ENCODE measurements around the gene ETNK2. TPM values are rescaled to one million over a fixed set of nuclear protein-coding genes. Genes with fewer than 3 reads are reported as not detected.

The ETNK2 gene, protein sequence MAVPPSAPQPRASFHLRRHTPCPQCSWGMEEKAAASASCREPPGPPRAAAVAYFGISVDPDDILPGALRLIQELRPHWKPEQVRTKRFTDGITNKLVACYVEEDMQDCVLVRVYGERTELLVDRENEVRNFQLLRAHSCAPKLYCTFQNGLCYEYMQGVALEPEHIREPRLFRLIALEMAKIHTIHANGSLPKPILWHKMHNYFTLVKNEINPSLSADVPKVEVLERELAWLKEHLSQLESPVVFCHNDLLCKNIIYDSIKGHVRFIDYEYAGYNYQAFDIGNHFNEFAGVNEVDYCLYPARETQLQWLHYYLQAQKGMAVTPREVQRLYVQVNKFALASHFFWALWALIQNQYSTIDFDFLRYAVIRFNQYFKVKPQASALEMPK
- 8.8 TPM for polyA plus RNA-seq (2013, experiment 1 of 2)
- polyA plus RNA-seq (2013, experiment 2 of 2) = 8.4 TPM

DNA sequence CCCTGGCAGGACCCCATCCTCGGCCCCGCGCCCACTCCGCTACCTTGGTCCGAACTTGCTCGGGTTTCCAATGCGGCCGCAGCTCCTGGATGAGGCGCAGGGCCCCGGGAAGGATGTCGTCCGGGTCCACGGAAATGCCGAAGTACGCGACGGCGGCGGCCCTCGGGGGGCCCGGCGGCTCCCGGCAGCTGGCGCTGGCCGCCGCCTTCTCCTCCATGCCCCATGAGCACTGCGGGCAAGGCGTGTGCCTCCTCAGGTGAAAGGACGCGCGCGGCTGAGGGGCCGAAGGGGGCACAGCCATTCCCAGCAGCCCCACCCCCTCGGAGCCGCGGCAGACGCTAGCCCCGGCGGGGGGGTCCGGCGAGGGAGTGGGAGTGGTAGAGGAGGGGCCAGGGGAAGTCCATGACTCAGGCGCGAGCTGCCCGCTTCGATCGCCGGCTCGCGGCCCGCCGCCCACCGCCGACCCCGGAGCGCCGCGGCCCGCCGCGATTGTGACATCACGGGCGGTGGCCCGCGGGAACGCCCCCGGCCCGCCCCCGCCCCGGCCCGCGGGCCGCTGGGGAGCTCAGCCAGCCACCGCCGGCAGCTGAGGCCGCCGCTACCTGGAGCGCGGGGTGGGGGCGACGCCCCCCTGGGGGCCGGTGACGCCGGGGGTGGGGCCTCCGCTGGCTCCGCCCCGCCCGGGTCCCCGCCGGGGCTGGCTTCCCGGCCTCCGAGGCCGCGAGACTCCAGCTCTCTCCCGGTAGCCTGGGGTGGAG is at the start of gene ETNK2:
Gene ETNK2 (minus strand): TSS at position 493 of the 758 bp plus-strand sequence. CDS start 192 bp downstream, at position 301.
- Histone ChIP-seq H2BK120ac (ENCODE audit: low read depth, low read length) (peak within 1 kb of the TSS; percentile 77), H3K27ac (replicated peaks; ENCODE audit: low read length) (no peak within 1 kb of the TSS), H3K23ac (ENCODE audit: low read depth, low read length, poor library complexity) (peak within 1 kb of the TSS; percentile 98), H3K36me3 (replicated peaks in 1 of 2; ENCODE audit: control insufficient read depth in 2 of 2, insufficient read depth in 2 of 2, low read length in 2 of 2) (no peaks in the 10 kb centered on the region), H3K4me1 (ENCODE audit: control insufficient read depth in 2 of 2, insufficient read depth in 1 of 2, low read depth in 1 of 2, low read length in 2 of 2) (peaks cover 14 to 17% of the 10 kb centered on the region in 2 donors), H3K27me3 (ENCODE audit: control insufficient read depth in 3 of 3, insufficient read depth in 3 of 3, low read depth in 1 of 3, low read length in 3 of 3) (peaks cover 0 to 24% (median 10%) of the 10 kb centered on the region in 3 experiments), H3K9me3 (replicated peaks in 1 of 2; ENCODE audit: control insufficient read depth in 2 of 2, insufficient read depth in 1 of 2, low read depth in 1 of 2, low read length in 2 of 2) (peaks cover 0 to 1% of the 10 kb centered on the region in 2 donors), H3K79me1 (ENCODE audit: low read depth, low read length) (peaks cover 3% of the 10 kb centered on the region), H2BK12ac (ENCODE audit: low read length) (peak within 1 kb of the TSS; percentile 95), H2AK5ac (ENCODE audit: low read depth, low read length) (peak within 1 kb of the TSS; percentile 48), H3K4me2 (ENCODE audit: insufficient read depth, low read length, poor library complexity, severe bottlenecking) (peak within 1 kb of the TSS; percentile 94), H2AFZ (ENCODE audit: low read length) (peak within 1 kb of the TSS; percentile 98), H3K18ac (ENCODE audit: low read length) (peak within 1 kb of the TSS; percentile 97), H3K4ac (ENCODE audit: low read length) (peak within 1 kb of the TSS; percentile 4), H3K9ac (ENCODE audit: low read depth, low read length, poor library complexity) (peak within 1 kb of the TSS; percentile 94), H3K14ac (ENCODE audit: low read length) (peak within 1 kb of the TSS; percentile 79), H3K4me3 (ENCODE audit: low read length in 2 of 2) (peak within 1 kb of the TSS; percentile 58 to 87), H4K91ac (ENCODE audit: low read depth, low read length, poor library complexity) (no peak within 1 kb of the TSS), H4K8ac (ENCODE audit: low read depth, low read length) (no peak within 1 kb of the TSS), H2BK5ac (ENCODE audit: low read length) (peak within 1 kb of the TSS; percentile 41), H2BK15ac (ENCODE audit: low read length) (peak within 1 kb of the TSS; percentile 34)
- no CpG with 5 or more reads among the region's 94 CpGs for WGBS, 2 donors (ENCODE audit: extremely low coverage in 2 of 2, insufficient read length in 2 of 2, insufficient replicate concordance in 1 of 2)
- peak; percentile 47 for DNase-seq (ENCODE audit: low spot score)

DNA sequence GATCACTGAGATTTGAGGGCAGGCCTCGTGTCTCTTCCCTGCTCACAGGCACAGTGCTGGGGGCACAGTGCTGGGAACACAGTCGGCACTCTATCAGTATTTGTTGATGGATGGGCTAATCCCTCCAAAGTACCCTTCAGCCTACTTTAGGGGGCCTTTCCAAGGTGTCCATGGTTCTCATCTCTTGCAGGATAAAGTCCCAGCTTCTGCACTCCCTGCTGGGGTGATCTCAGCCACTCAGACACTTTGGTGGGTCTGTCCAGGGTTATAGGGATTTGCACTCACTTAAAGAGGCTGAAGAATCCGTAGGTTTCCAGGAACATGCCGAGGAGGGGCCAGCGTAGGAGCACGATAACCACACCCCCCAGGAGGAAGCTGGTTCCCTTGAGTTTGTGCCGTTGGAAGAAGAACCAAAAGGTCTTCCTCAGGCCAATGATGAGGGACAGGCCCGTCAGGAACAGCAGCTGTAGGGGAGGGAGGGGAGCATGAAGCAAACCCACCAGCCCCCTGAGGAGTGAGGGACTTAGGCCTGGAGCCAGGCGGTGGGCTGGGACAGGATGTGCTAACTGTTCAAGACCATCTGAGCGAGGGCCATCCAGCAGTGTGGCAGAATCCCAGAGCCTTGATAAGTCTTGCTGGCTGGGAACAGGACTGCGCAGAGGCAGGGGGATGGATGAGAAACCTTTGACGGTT is 49.6 kb upstream of the ETNK2 start:
- Histone ChIP-seq H3K27me3 (ENCODE audit: control insufficient read depth in 3 of 3, insufficient read depth in 3 of 3, low read depth in 1 of 3, low read length in 3 of 3) (peaks cover 0 to 87% (median 0%) of the 10 kb centered on the region in 3 experiments), H3K27ac (replicated peaks; ENCODE audit: low read length) (no peak overlapping the region), H3K4me2 (ENCODE audit: insufficient read depth, low read length, poor library complexity, severe bottlenecking) (no peak overlapping the region), H3K23ac (ENCODE audit: low read depth, low read length, poor library complexity) (no peak overlapping the region), H2BK5ac (ENCODE audit: low read length) (no peak overlapping the region), H2BK12ac (ENCODE audit: low read length) (no peak overlapping the region), H3K4me1 (ENCODE audit: control insufficient read depth in 2 of 2, insufficient read depth in 1 of 2, low read depth in 1 of 2, low read length in 2 of 2) (peaks cover 0 to 2% of the 10 kb centered on the region in 2 donors), H2BK120ac (ENCODE audit: low read depth, low read length) (no peak overlapping the region), H3K14ac (ENCODE audit: low read length) (no peak overlapping the region), H3K4ac (ENCODE audit: low read length) (no peak overlapping the region), H3K18ac (ENCODE audit: low read length) (no peak overlapping the region), H4K91ac (ENCODE audit: low read depth, low read length, poor library complexity) (no peak overlapping the region), H2AFZ (ENCODE audit: low read length) (no peak overlapping the region), H3K9me3 (replicated peaks in 1 of 2; ENCODE audit: control insufficient read depth in 2 of 2, insufficient read depth in 1 of 2, low read depth in 1 of 2, low read length in 2 of 2) (no peaks in the 10 kb centered on the region), H4K8ac (ENCODE audit: low read depth, low read length) (no peak overlapping the region), H3K36me3 (replicated peaks in 1 of 2; ENCODE audit: control insufficient read depth in 2 of 2, insufficient read depth in 2 of 2, low read length in 2 of 2) (no peaks in the 10 kb centered on the region), H2BK15ac (ENCODE audit: low read length) (no peak overlapping the region), H2AK5ac (ENCODE audit: low read depth, low read length) (no peak overlapping the region), H3K9ac (ENCODE audit: low read depth, low read length, poor library complexity) (no peak overlapping the region), H3K4me3 (ENCODE audit: low read length in 2 of 2) (no peak overlapping the region), H3K79me1 (ENCODE audit: low read depth, low read length) (no peaks in the 10 kb centered on the region)
- no peak for DNase-seq (ENCODE audit: low spot score)
- WGBS, 2 donors (ENCODE audit: extremely low coverage in 2 of 2, insufficient read length in 2 of 2, insufficient replicate concordance in 1 of 2) = no CpG with 5 or more reads among the region's 12 CpGs

- H3K27ac ChIP-seq (replicated peaks; ENCODE audit: low read length) = no peak overlapping the region
- H3K4me3 ChIP-seq (ENCODE audit: low read length in 2 of 2) = no peak overlapping the region
- H3K36me3 ChIP-seq (replicated peaks in 1 of 2; ENCODE audit: control insufficient read depth in 2 of 2, insufficient read depth in 2 of 2, low read length in 2 of 2) = no peaks in the 10 kb centered on the region
- H3K79me1 ChIP-seq (ENCODE audit: low read depth, low read length) = peaks cover 2% of the 10 kb centered on the region
- peaks cover 0 to 83% (median 4%) of the 10 kb centered on the region in 3 experiments for H3K27me3 ChIP-seq (ENCODE audit: control insufficient read depth in 3 of 3, insufficient read depth in 3 of 3, low read depth in 1 of 3, low read length in 3 of 3)
- H2BK12ac ChIP-seq (ENCODE audit: low read length) = no peak overlapping the region
- peaks cover 2 to 7% of the 10 kb centered on the region in 2 donors for H3K4me1 ChIP-seq (ENCODE audit: control insufficient read depth in 2 of 2, insufficient read depth in 1 of 2, low read depth in 1 of 2, low read length in 2 of 2)
- no CpG with 5 or more reads among the region's 9 CpGs for WGBS, 2 donors (ENCODE audit: extremely low coverage in 2 of 2, insufficient read length in 2 of 2, insufficient replicate concordance in 1 of 2)
- no peak overlapping the region for H2AFZ ChIP-seq (ENCODE audit: low read length)
- H3K9me3 ChIP-seq (replicated peaks in 1 of 2; ENCODE audit: control insufficient read depth in 2 of 2, insufficient read depth in 1 of 2, low read depth in 1 of 2, low read length in 2 of 2) = peaks cover 0 to 4% of the 10 kb centered on the region in 2 donors
- no peak overlapping the region for H2BK5ac ChIP-seq (ENCODE audit: low read length)
- H3K18ac ChIP-seq (ENCODE audit: low read length) = no peak overlapping the region
- H3K14ac ChIP-seq (ENCODE audit: low read length) = peak overlapping the region; percentile 39
- H2BK15ac ChIP-seq (ENCODE audit: low read length) = no peak overlapping the region
- H2AK5ac ChIP-seq (ENCODE audit: low read depth, low read length) = no peak overlapping the region
- no peak overlapping the region for H3K23ac ChIP-seq (ENCODE audit: low read depth, low read length, poor library complexity)
- no peak for DNase-seq (ENCODE audit: low spot score)
- no peak overlapping the region for H3K9ac ChIP-seq (ENCODE audit: low read depth, low read length, poor library complexity)
- no peak overlapping the region for H2BK120ac ChIP-seq (ENCODE audit: low read depth, low read length)
- no peak overlapping the region for H3K4ac ChIP-seq (ENCODE audit: low read length)
- H4K91ac ChIP-seq (ENCODE audit: low read depth, low read length, poor library complexity) = no peak overlapping the region
- H4K8ac ChIP-seq (ENCODE audit: low read depth, low read length) = no peak overlapping the region
- no peak overlapping the region for H3K4me2 ChIP-seq (ENCODE audit: insufficient read depth, low read length, poor library complexity, severe bottlenecking)
Measured at GRCh38 chr1:204199579-204199978, 47.7 kb upstream of the ETNK2 start.

Data from neuronal stem cell (in vitro differentiated cells).